GM12892 (cell line): ENCODE data around the gene ZNF555.

ENCODE experiments used
- POLR2A ChIP-seq: IDR thresholded peaks from 2 replicates; pipeline ENCODE4 v1.6.1; 2011; ENCODE audit warnings: low read depth, low read length, control low read depth
- POLR2AphosphoS5 ChIP-seq: IDR thresholded peaks from 2 replicates; pipeline ENCODE4 v1.6.1; 2011; ENCODE audit warnings: low read depth, low read length, control low read depth

DNA sequence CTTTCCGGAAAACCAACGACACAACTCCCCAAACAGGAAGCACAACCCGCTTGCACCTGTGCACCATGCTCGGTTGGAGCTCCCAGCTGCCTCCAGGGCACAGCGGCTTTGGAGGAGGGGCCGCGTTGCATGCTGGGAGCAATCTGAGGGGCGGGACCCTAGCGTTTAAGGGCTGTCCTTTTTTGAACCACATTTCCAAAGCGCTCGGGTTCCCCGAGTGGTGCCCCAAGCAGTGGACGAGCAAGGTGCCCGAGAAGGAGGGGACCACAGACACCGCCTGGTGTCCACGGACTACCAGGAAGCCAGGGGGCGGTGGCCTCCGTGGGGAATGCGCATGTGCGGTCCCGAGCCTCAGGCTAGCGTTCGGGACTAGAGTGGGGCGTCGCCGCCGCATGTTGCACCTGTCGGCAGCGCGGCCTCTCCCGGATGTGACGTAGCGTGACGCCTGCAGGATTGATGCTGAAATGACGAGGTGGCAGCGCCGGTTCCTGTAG lies 47.5 kb downstream of the ZNF555 start:
- TF ChIP-seq POLR2A (no peak), POLR2AphosphoS5 (no peak)
